Stimulated activated CD8-positive, alpha-beta memory T cell treated with anti-CD3 and anti-CD28 coated beads, Interleukin-12 subunit alpha, Interleukin-12 subunit beta, amount 100 ng/mL, for 24 hours (primary cell): ENCODE data around the gene XDH.

Experiments used
- DNase-seq: peaks from one replicate; pipeline ENCODE4 v3.0.0-alpha.2; 2020; ENCODE audit errors: extremely low read depth

XDH gene

GRCh38 chr2:31365348-31365747 lies 49.2 kb downstream of the XDH start:
- no peak for DNase-seq

- DNase-seq = no peak
These were observed 50.4 kb downstream of the XDH start for GRCh38 chr2:31363956-31364750.

GRCh38 chr2:31362581-31362980 lies 52.0 kb downstream of the XDH start:
- DNase-seq = no peak

GRCh38 chr2:31359229-31359628 lies 55.3 kb downstream of the XDH start:
- no peak for DNase-seq

GRCh38 chr2:31354837-31355236 lies 59.7 kb downstream of the XDH start:
- DNase-seq = no peak

- DNase-seq = no peak
These were observed 61.4 kb downstream of the XDH start for GRCh38 chr2:31353179-31353578.

- no peak for DNase-seq
These were observed 64.9 kb downstream of the XDH start for GRCh38 chr2:31349684-31350083.

GRCh38 chr2:31349160-31349559 lies 65.4 kb downstream of the XDH start:
- DNase-seq = no peak

- no peak for DNase-seq
These were observed 65.9 kb downstream of the XDH start for GRCh38 chr2:31348618-31349017.

GRCh38 chr2:31347750-31348149 lies 66.8 kb downstream of the XDH start:
- DNase-seq = no peak

GRCh38 chr2:31347319-31347718 lies 67.2 kb downstream of the XDH start:
- DNase-seq = no peak

GRCh38 chr2:31344447-31344846 lies 70.1 kb downstream of the XDH start:
- DNase-seq = no peak

- DNase-seq = no peak
These were observed 73.2 kb downstream of the XDH start for GRCh38 chr2:31341351-31341750.

GRCh38 chr2:31339696-31340095 lies 74.8 kb downstream of the XDH start:
- DNase-seq = no peak

GRCh38 chr2:31337860-31338259 lies 76.7 kb downstream of the XDH start:
- DNase-seq = no peak

- no peak for DNase-seq
These were observed 77.3 kb downstream of the XDH start for GRCh38 chr2:31337197-31337596.

- no peak for DNase-seq
These were observed 78.5 kb downstream of the XDH start for GRCh38 chr2:31335921-31336585.

GRCh38 chr2:31334311-31335026 lies 80.1 kb downstream of the XDH start:
- no peak for DNase-seq

GRCh38 chr2:31333527-31334183 lies 80.9 kb downstream of the XDH start:
- peak; percentile 33 for DNase-seq

- no peak for DNase-seq
These were observed 81.5 kb downstream of the XDH start for GRCh38 chr2:31333046-31333445.

- DNase-seq = no peak
These were observed 82.0 kb downstream of the XDH start for GRCh38 chr2:31332521-31332920.

- no peak for DNase-seq
These were observed 83.4 kb downstream of the XDH start for GRCh38 chr2:31331156-31331555.
